H1 (cell line): ENCODE results near the gene PRKAB1. TPM values are rescaled to one million over a fixed set of nuclear protein-coding genes. Genes with fewer than 3 reads are reported as not detected.

Experiments
- CTCF ChIA-PET: fragments of 300-600 bp; sonication (Branson Sonifier 250); formaldehyde crosslinking; loops from one replicate; lab custom pipeline; 2021; ENCODE audit not compliant: partially characterized antibody; lab: Charles Lee
- POLR2A ChIA-PET: fragments of 300-600 bp; sonication (Branson Sonifier 250); formaldehyde crosslinking; loops from one replicate; lab custom pipeline; 2021; ENCODE audit warnings: inconsistent platforms; ENCODE audit not compliant: partially characterized antibody; lab: Charles Lee
- DNase-seq, 2 experiments: peaks; one replicate each; pipeline versions ENCODE4 v3.0.0 to v3.0.0-alpha.2; 2010 to 2022; ENCODE audit warnings: low spot score in 2 of 2, low read depth in 1 of 2, mixed read lengths in 1 of 2
- FAIRE-seq: peaks from 2 replicates; lab custom pipeline; 2011; peaks lifted over from hg19 to GRCh38; lab: Jason Lieb, UNC
- H2AFZ ChIP-seq: 2 replicates; pipeline ENCODE4 v1.8.1; 2012; ENCODE audit warnings: low read length, inconsistent platforms
- H2AK5ac ChIP-seq: 2 replicates; pipeline ENCODE4 v1.6.1; 2013; ENCODE audit warnings: low read depth, low read length
- H2BK120ac ChIP-seq: replicated peaks from 2 replicates; pipeline ENCODE3; 2013; ENCODE audit warnings: low read depth, low read length, inconsistent platforms
- H2BK12ac ChIP-seq: 2 replicates; pipeline ENCODE4 v1.6.1; 2013; ENCODE audit warnings: low read depth, low read length
- H2BK15ac ChIP-seq: 2 replicates; pipeline ENCODE4 v1.6.1; 2013; ENCODE audit warnings: low read length
- H2BK20ac ChIP-seq: 2 replicates; pipeline ENCODE4 v1.6.1; 2013; ENCODE audit warnings: low read length
- H2BK5ac ChIP-seq: 2 replicates; pipeline ENCODE4 v1.6.1; 2013; ENCODE audit warnings: low read depth, low read length
- H3K14ac ChIP-seq: 2 replicates; pipeline ENCODE4 v1.6.1; 2013; ENCODE audit warnings: inconsistent platforms; ENCODE audit not compliant: insufficient read length
- H3K18ac ChIP-seq: 2 replicates; pipeline ENCODE4 v1.6.1; 2013; ENCODE audit warnings: low read length; ENCODE audit errors: extremely low read depth
- H3K23ac ChIP-seq: 2 replicates; pipeline ENCODE4 v1.6.1; 2013; ENCODE audit warnings: inconsistent platforms; ENCODE audit not compliant: insufficient read length
- H3K23me2 ChIP-seq: 2 replicates; pipeline ENCODE4 v1.6.1; 2013; ENCODE audit warnings: low read depth, low read length
- H3K27ac ChIP-seq: 2 replicates; pipeline ENCODE4 v1.6.1; 2011; ENCODE audit warnings: low read depth, low read length, inconsistent platforms
- H3K27me3 ChIP-seq, 4 experiments: replicated peaks in 1 of 4; 1 replicate in 1 of 4; 2 replicates in 3 of 4; pipeline versions ENCODE4 v1.6.1 to v1.8.1; 2011 to 2013; ENCODE audit warnings: low read length in 3 of 4, mild to moderate bottlenecking in 3 of 4, inconsistent platforms in 2 of 4, mixed read lengths in 2 of 4, moderate library complexity in 1 of 4; ENCODE audit not compliant: control insufficient read depth in 3 of 4, insufficient read depth in 3 of 4; ENCODE audit errors: extremely low read depth in 1 of 4
- H3K36me3 ChIP-seq, 4 experiments: 2 replicates each; pipeline versions ENCODE4 v1.6.1 to v1.8.1; 2011 to 2013; ENCODE audit warnings: mild to moderate bottlenecking in 4 of 4, low read length in 3 of 4, moderate library complexity in 2 of 4, control low read depth in 1 of 4, inconsistent platforms in 1 of 4; ENCODE audit not compliant: insufficient read depth in 4 of 4, control insufficient read depth in 2 of 4
- H3K4ac ChIP-seq: replicated peaks from 2 replicates; pipeline ENCODE3; 2013; ENCODE audit warnings: low read length, low read depth, mixed read lengths, inconsistent platforms; ENCODE audit not compliant: insufficient read length
- H3K4me1 ChIP-seq, 4 experiments: replicated peaks in 1 of 4; 1 replicate in 1 of 4; 2 replicates in 3 of 4; pipeline versions ENCODE4 v1.6.1 to v1.8.1; 2011 to 2013; ENCODE audit warnings: low read length in 3 of 4, inconsistent platforms in 2 of 4, mixed read lengths in 1 of 4; ENCODE audit not compliant: insufficient read depth in 4 of 4, control insufficient read depth in 3 of 4
- H3K4me2 ChIP-seq, 2 experiments: 2 replicates each; pipeline versions ENCODE4 v1.6.1 to v1.8.1; 2011 to 2013; ENCODE audit warnings: low read depth in 2 of 2, low read length in 2 of 2, control low read depth in 1 of 2, inconsistent platforms in 1 of 2, mild to moderate bottlenecking in 1 of 2; ENCODE audit not compliant: insufficient read depth in 1 of 2
- H3K4me3 ChIP-seq, 4 experiments: fragments of 200-600, 300-600 bp in 1 of 4; sonication (generic), shearing (Covaris generic), sonication (Bioruptor Twin) in 1 of 4; 2 replicates each; pipeline versions ENCODE4 v1.5.1 to v1.8.1; 2011 to 2016; ENCODE audit warnings: low read length in 4 of 4, low read depth in 3 of 4, control low read depth in 2 of 4, inconsistent platforms in 2 of 4, mild to moderate bottlenecking in 2 of 4, mixed read lengths in 1 of 4, moderate library complexity in 1 of 4; ENCODE audit not compliant: insufficient read depth in 2 of 4; ENCODE audit errors: extremely low read depth in 1 of 4
- H3K56ac ChIP-seq: replicated peaks from 2 replicates; pipeline ENCODE3; 2013; ENCODE audit warnings: low read depth, mild to moderate bottlenecking, mixed read lengths, low read length, inconsistent platforms; ENCODE audit not compliant: insufficient read length
- H3K79me1 ChIP-seq: 2 replicates; pipeline ENCODE4 v1.6.1; 2013; ENCODE audit warnings: low read depth, low read length, control low read depth
- H3K79me2 ChIP-seq, 2 experiments: 2 replicates each; pipeline versions ENCODE4 v1.6.1 to v1.8.1; 2012 to 2013; ENCODE audit warnings: low read length in 2 of 2, mild to moderate bottlenecking in 2 of 2, inconsistent platforms in 1 of 2; ENCODE audit not compliant: insufficient read depth in 2 of 2, control insufficient read depth in 1 of 2
- H3K9ac ChIP-seq, 4 experiments: replicated peaks in 1 of 4; 1 replicate in 1 of 4; 2 replicates in 3 of 4; pipeline versions ENCODE4 v1.6.1 to v1.8.1; 2011 to 2013; ENCODE audit warnings: low read depth in 3 of 4, low read length in 3 of 4, control low read depth in 2 of 4, mild to moderate bottlenecking in 2 of 4, moderate library complexity in 2 of 4, inconsistent platforms in 1 of 4; ENCODE audit errors: extremely low read depth in 1 of 4
- H3K9me3 ChIP-seq, 2 experiments: 2 replicates each; pipeline versions ENCODE4 v1.6.1 to v1.8.1; 2012 to 2013; ENCODE audit warnings: mild to moderate bottlenecking in 2 of 2, moderate library complexity in 2 of 2, control low read depth in 1 of 2, inconsistent platforms in 1 of 2, low read depth in 1 of 2, low read length in 1 of 2, mixed read lengths in 1 of 2; ENCODE audit not compliant: insufficient read depth in 2 of 2
- H4K20me1 ChIP-seq, 2 experiments: replicated peaks in 1 of 2; 2 replicates each; pipeline versions ENCODE3 to v1.8.1; 2011 to 2013; ENCODE audit warnings: inconsistent platforms in 2 of 2, low read length in 2 of 2, mild to moderate bottlenecking in 1 of 2; ENCODE audit not compliant: insufficient read depth in 2 of 2, control insufficient read depth in 1 of 2
- H4K5ac ChIP-seq: 2 replicates; pipeline ENCODE4 v1.6.1; 2013; ENCODE audit warnings: low read length, low read depth, mixed read lengths, inconsistent platforms; ENCODE audit not compliant: insufficient read length
- H4K8ac ChIP-seq: 2 replicates; pipeline ENCODE4 v1.8.0; 2013; ENCODE audit warnings: mild to moderate bottlenecking, moderate library complexity, low read length, inconsistent platforms; ENCODE audit not compliant: insufficient read depth; ENCODE audit errors: extremely low read depth
- H4K91ac ChIP-seq: replicated peaks from 2 replicates; pipeline ENCODE3; 2013; ENCODE audit warnings: low read length, mixed read lengths, inconsistent platforms; ENCODE audit not compliant: insufficient read length
- ATF2 ChIP-seq: IDR thresholded peaks from 2 replicates; pipeline ENCODE4 v1.6.1; 2012; ENCODE audit warnings: low read length, inconsistent platforms
- CBX5 ChIP-seq: fragments of 300-800, 300-1000 bp; sonication (generic); IDR thresholded peaks from 2 replicates; pipeline ENCODE4 v1.7.1; 2016; ENCODE audit warnings: antibody characterized with exemption, low read length, low read depth
- E2F6 ChIP-seq: IDR thresholded peaks from 2 replicates; pipeline ENCODE4 v1.6.1; 2012; ENCODE audit warnings: inconsistent platforms
- HDAC2 ChIP-seq, 2 experiments: fragments of 300-600 bp in 1 of 2; sonication (generic) in 1 of 2; IDR thresholded peaks; 2 replicates each; pipeline ENCODE4 v1.6.1; 2011 to 2012; ENCODE audit warnings: low read depth in 2 of 2, low read length in 2 of 2, mild to moderate bottlenecking in 2 of 2, moderate library complexity in 2 of 2, borderline replicate concordance in 1 of 2, inconsistent platforms in 1 of 2
- NANOG ChIP-seq: IDR thresholded peaks from 2 replicates; pipeline ENCODE4 v1.6.1; 2011; ENCODE audit warnings: low read length, low read depth, mild to moderate bottlenecking, inconsistent platforms; ENCODE audit not compliant: insufficient read depth, poor library complexity, severe bottlenecking
- PHF8 ChIP-seq: fragments of 200-600 bp; sonication (generic); conservative IDR thresholded peaks from 2 replicates; pipeline ENCODE4 v1.7.1; 2012; ENCODE audit warnings: low read depth, mild to moderate bottlenecking, inconsistent platforms, low read length, moderate library complexity
- SAP30 ChIP-seq: fragments of 300-600 bp; sonication (generic); IDR thresholded peaks from 2 replicates; pipeline ENCODE4 v1.7.1; 2012; ENCODE audit warnings: low read length, moderate library complexity, mild to moderate bottlenecking, inconsistent platforms; ENCODE audit not compliant: insufficient read depth, insufficient replicate concordance
- SIN3A ChIP-seq, 2 experiments: IDR thresholded peaks in 1 of 2; conservative IDR thresholded peaks in 1 of 2; 2 replicates each; pipeline ENCODE4 v1.6.1; 2011 to 2012; ENCODE audit warnings: low read length in 2 of 2, improper control_type of control experiment in 1 of 2, low read depth in 1 of 2, mild to moderate bottlenecking in 1 of 2
- SIX5 ChIP-seq: IDR thresholded peaks from 2 replicates; pipeline ENCODE4 v1.6.1; 2011; ENCODE audit warnings: mild to moderate bottlenecking, low read depth, low read length
- SP4 ChIP-seq: IDR thresholded peaks from 2 replicates; pipeline ENCODE4 v1.6.1; 2012; ENCODE audit warnings: low read length, inconsistent platforms
- TBP ChIP-seq: IDR thresholded peaks from 2 replicates; pipeline ENCODE4 v1.6.1; 2011; ENCODE audit warnings: low read depth, low read length, improper control_type of control experiment
- WGBS, 2 experiments: shearing (Covaris generic) in 1 of 2; methylation state at CpG; one replicate each; pipeline versions ENCODE4 v1.1.6 to v1.1.7; 2013 to 2015; ENCODE audit warnings: low lambda C conversion rate in 2 of 2, mixed read lengths in 2 of 2, inconsistent platforms in 1 of 2, low coverage in 1 of 2, missing lambda C conversion rate in 1 of 2; ENCODE audit not compliant: insufficient replicate concordance in 2 of 2, insufficient coverage in 1 of 2, insufficient read length in 1 of 2; ENCODE audit errors: extremely low coverage in 1 of 2, missing lambda C conversion rate in 1 of 2; 5-methylcytosine and 5-hydroxymethylcytosine counted together
- polyA plus RNA-seq, 7 experiments: library from polyadenylated mRNA; depleted of rRNA in 3 of 7; stranded (reverse) in 5 of 7; unstranded in 2 of 7; fragments of >200 nt in 5 of 7; fragments of 200-250 nt in 2 of 7; gene quantifications; 1 replicate in 5 of 7; 2 replicates in 1 of 7; 4 replicates in 1 of 7; pipeline versions ENCODE4 v1.2.1 to v1.2.3, GENCODE V29; 2011 to 2013; ENCODE audit warnings: missing spikeins in 2 of 7, mixed read lengths in 2 of 7
- total RNA-seq: library from RNA; stranded (reverse); fragmentation: NEBNext Ultra II Directional; extraction: Animal tissue kit (Norgen Biotek cat#: 25700); gene quantifications from 2 replicates; pipeline ENCODE4 v1.2.1, GENCODE V29; 2021

Gene PRKAB1
- total and polyA plus RNA-seq, 2 of the 8 experiments (the other 6 are each of a cell fraction or from before 2014, with no cell fraction given): 24.0 to 32.1 TPM

- no peak overlapping the region for H3K4me3 ChIP-seq
- ChIA-PET POLR2A (no interaction called here), CTCF (no interaction called here)
- H3K9ac ChIP-seq: no peak overlapping the region
- no peaks in the 10 kb centered on the region for H3K27me3 ChIP-seq
- no peak overlapping the region for H2BK120ac ChIP-seq
- no peaks in the 10 kb centered on the region; a peak in 1 of 7 replicates for H3K4me1 ChIP-seq
- H4K20me1 ChIP-seq: peaks cover 2% of the 10 kb centered on the region in 2 experiments
- H2BK5ac ChIP-seq: no peak overlapping the region
- WGBS, 2 experiments: 87% methylated on average over 5 of the region's 5 CpGs; no CpG with 5 or more reads in 1 of the 2 experiments
- no peaks in the 10 kb centered on the region; a peak in 1 of 4 replicates for H3K9me3 ChIP-seq
- no peak overlapping the region for H3K18ac ChIP-seq
- no peak overlapping the region for H2BK15ac ChIP-seq
- H4K8ac ChIP-seq: no peak overlapping the region
- H2BK20ac ChIP-seq: no peak overlapping the region
- no peak overlapping the region for H3K4ac ChIP-seq
- H3K79me2 ChIP-seq: no peaks in the 10 kb centered on the region
- H3K27ac ChIP-seq: no peak overlapping the region
- no peak overlapping the region for H2AK5ac ChIP-seq
- FAIRE-seq (no peak), DNase-seq (no peak)
- H3K79me1 ChIP-seq: no peaks in the 10 kb centered on the region
- no peak overlapping the region for H2BK12ac ChIP-seq
- H3K23ac ChIP-seq: no peak overlapping the region
- H4K5ac ChIP-seq: no peak overlapping the region
- H3K36me3 ChIP-seq: peaks cover 8 to 25% (median 15%) of the 10 kb centered on the region in 4 experiments; a peak in 7 of 8 replicates
- no peak overlapping the region for H2AFZ ChIP-seq
- no peaks in the 10 kb centered on the region for H3K23me2 ChIP-seq
- no peak overlapping the region for H3K56ac ChIP-seq
- no peak overlapping the region for H3K14ac ChIP-seq
- no peak overlapping the region for H4K91ac ChIP-seq
- no peak overlapping the region for H3K4me2 ChIP-seq
- no peak for TF ChIP-seq CBX5
- TF ChIP-seq ATF2: no peak
- no peak for TF ChIP-seq SAP30
- TF ChIP-seq SP4: no peak
- TF ChIP-seq SIN3A (conservative IDR thresholded peaks at IDR 0.05 in 1 of 2, IDR thresholded peaks at IDR 0.05 in 1 of 2; ENCODE audit: low read depth in 1 of 2, low read length in 2 of 2): no peak
- no peak for TF ChIP-seq NANOG
- no peak for TF ChIP-seq E2F6
- TF ChIP-seq PHF8: no peak
- no peak for TF ChIP-seq TBP
- TF ChIP-seq SIX5: no peak
- TF ChIP-seq HDAC2 (IDR thresholded peaks at IDR 0.05; ENCODE audit: borderline replicate concordance in 1 of 2, low read depth in 2 of 2, low read length in 2 of 2): no peak
Observed at GRCh38 chr12:119692410-119692809, 24.5 kb downstream of the PRKAB1 start.
